Endothelial cell of umbilical vein (primary cell): ENCODE results near the gene AP3S2.

ENCODE experiments used
- FOS ChIP-seq: IDR thresholded peaks from 2 replicates; pipeline ENCODE4 v1.6.1; 2011; ENCODE audit warnings: mild to moderate bottlenecking, low read length, moderate library complexity, borderline replicate concordance; ENCODE audit not compliant: insufficient read depth
- MYC ChIP-seq: IDR thresholded peaks from one replicate; pipeline ENCODE4 v1.6.1; 2011; ENCODE audit warnings: mild to moderate bottlenecking, low read depth, low read length
- POLR2A ChIP-seq: IDR thresholded peaks from 2 replicates; pipeline ENCODE4 v1.6.1; 2012; ENCODE audit warnings: low read depth, mild to moderate bottlenecking, control low read depth, low read length
- TF ChIP-seq, protein P1 (sequence below), 2 donors: IDR thresholded peaks; 1 replicate in 1 of 2; 2 replicates in 1 of 2; pipeline ENCODE4 v1.5.1; 2011; ENCODE audit warnings: low read length in 2 of 2, mild to moderate bottlenecking in 2 of 2, moderate library complexity in 2 of 2, control low read depth in 1 of 2, inconsistent platforms in 1 of 2, low read depth in 1 of 2; ENCODE audit not compliant: insufficient read depth in 1 of 2; ENCODE audit errors: extremely low read depth in 1 of 2

DNA sequence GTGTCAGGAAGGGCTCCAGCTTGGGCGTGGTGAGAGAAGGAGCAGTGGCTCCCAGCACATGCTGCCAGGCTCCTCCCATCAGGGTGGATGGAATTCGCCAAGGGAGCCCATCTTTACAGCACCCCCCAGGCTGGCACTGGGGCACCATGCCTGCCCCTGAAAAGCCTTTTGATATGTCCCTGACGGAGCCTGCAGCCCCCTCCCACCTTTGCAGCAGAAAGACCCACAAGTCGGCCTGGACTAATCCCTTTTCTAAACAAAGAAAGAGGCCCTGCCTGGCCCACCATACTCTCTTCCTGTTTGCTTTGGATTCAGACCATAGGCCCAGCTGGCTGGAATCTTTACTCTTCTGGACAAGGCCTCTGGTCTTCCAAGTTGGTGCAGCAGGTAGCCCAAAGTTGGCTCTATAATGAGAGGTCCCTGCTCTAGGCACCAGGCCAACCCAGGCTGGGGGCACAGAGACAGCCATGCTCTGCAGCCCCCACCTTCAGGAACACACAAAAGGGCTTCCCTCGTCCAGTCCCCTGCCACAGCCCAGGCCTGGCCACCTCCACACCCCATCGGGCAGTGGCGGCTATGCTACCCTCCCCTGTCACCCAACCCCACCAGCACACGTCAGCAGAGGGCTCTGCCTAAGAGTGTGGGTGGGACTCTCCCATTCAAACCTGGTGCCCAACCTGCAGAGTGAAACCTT lies 84.6 kb downstream of the AP3S2 start:
- TF ChIP-seq, protein P1, sequence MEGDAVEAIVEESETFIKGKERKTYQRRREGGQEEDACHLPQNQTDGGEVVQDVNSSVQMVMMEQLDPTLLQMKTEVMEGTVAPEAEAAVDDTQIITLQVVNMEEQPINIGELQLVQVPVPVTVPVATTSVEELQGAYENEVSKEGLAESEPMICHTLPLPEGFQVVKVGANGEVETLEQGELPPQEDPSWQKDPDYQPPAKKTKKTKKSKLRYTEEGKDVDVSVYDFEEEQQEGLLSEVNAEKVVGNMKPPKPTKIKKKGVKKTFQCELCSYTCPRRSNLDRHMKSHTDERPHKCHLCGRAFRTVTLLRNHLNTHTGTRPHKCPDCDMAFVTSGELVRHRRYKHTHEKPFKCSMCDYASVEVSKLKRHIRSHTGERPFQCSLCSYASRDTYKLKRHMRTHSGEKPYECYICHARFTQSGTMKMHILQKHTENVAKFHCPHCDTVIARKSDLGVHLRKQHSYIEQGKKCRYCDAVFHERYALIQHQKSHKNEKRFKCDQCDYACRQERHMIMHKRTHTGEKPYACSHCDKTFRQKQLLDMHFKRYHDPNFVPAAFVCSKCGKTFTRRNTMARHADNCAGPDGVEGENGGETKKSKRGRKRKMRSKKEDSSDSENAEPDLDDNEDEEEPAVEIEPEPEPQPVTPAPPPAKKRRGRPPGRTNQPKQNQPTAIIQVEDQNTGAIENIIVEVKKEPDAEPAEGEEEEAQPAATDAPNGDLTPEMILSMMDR (IDR thresholded peaks at IDR 0.05; ENCODE audit: extremely low read depth in 1 of 2, insufficient read depth in 1 of 2, low read depth in 1 of 2, low read length in 2 of 2) = no peak
- TF ChIP-seq MYC = no peak
- no peak for TF ChIP-seq FOS
- TF ChIP-seq POLR2A = no peak
